Activated T-cell treated with anti-CD3 and anti-CD28 coated beads, Interleukin-2, amount 50 U/mL, for 4 hours (primary cell): ENCODE results near the gene TENT5C. TPM values are rescaled to one million over a fixed set of nuclear protein-coding genes. Genes with fewer than 3 reads are reported as not detected.

Source experiments
- ATAC-seq, 2 donors: fragments of 200-7000 bp; cut with Tn5 transposase; one replicate each; pipeline ENCODE4 v1.10.0; 2021
- DNase-seq: peaks from one replicate; pipeline ENCODE4 v3.0.0-alpha.2; 2020
- H3K27me3 Mint-ChIP-seq: one replicate; pipeline ENCODE4 v1.8.0; 2021; ENCODE audit warnings: low read depth, mixed read lengths
- H3K36me3 Mint-ChIP-seq: one replicate; pipeline ENCODE4 v1.8.0; 2022; ENCODE audit warnings: mixed read lengths; ENCODE audit not compliant: insufficient read depth
- H3K4me1 Mint-ChIP-seq: one replicate; pipeline ENCODE4 v1.8.0; 2021; ENCODE audit warnings: low read depth, mixed read lengths
- H3K4me3 Mint-ChIP-seq: one replicate; pipeline ENCODE4 v1.8.0; 2021; ENCODE audit warnings: mild to moderate bottlenecking, moderate library complexity, mixed read lengths
- H3K9me3 Mint-ChIP-seq: one replicate; pipeline ENCODE4 v1.8.0; 2021; ENCODE audit warnings: mixed read lengths
- total RNA-seq, 3 donors: library from RNA; stranded (reverse); gene quantifications; one replicate each; pipeline ENCODE4 v1.2.1, GENCODE V29; 2021

The TENT5C gene
- total RNA-seq, 3 donors from 2014 or later, result 3.6 to 5.8 (median 5.6) TPM

GRCh38 chr1:117566556-117566955, 39.3 kb upstream of the TENT5C start:
- no peak overlapping the region for H3K4me3 Mint-ChIP-seq
- ATAC-seq, result no peak
- no peak for DNase-seq
- H3K36me3 Mint-ChIP-seq, result no peaks in the 10 kb centered on the region
- peaks cover 4% of the 10 kb centered on the region for H3K27me3 Mint-ChIP-seq
- H3K4me1 Mint-ChIP-seq, result peaks cover 3% of the 10 kb centered on the region
- no peaks in the 10 kb centered on the region for H3K9me3 Mint-ChIP-seq

- Mint-ChIP-seq H3K27me3 (peaks cover 4% of the 10 kb centered on the region), H3K9me3 (no peaks in the 10 kb centered on the region), H3K4me1 (peaks cover 11% of the 10 kb centered on the region), H3K36me3 (no peaks in the 10 kb centered on the region), H3K4me3 (no peak overlapping the region)
- ATAC-seq (no peak), DNase-seq (no peak)
These were observed 38.4 kb upstream of the TENT5C start for GRCh38 chr1:117567435-117567834.

DNA sequence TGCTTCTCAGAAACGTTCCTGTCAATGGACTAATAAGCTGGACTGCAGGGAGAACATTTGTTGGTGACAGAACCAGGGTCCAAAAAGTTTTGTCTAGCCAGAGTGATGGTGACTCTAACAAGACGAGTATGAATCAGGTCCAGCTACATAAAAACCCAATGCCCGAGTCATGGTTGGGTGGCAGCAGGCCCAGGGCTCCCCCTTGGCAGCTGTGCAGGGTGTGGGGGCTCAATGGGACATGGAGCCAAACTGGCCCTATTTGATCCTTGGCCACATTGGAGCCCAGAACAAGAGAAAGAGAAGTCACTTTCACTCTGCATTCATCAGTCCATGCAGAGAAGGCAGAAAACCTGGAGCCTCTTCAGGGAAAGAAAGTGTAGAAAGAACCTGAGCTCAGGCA, 37.9 kb upstream of the TENT5C start:
- Mint-ChIP-seq H3K27me3 (peaks cover 4% of the 10 kb centered on the region), H3K4me1 (peaks cover 16% of the 10 kb centered on the region), H3K36me3 (no peaks in the 10 kb centered on the region), H3K9me3 (no peaks in the 10 kb centered on the region), H3K4me3 (no peak overlapping the region)
- ATAC-seq (no peak), DNase-seq (no peak)

- peaks cover 4% of the 10 kb centered on the region for H3K27me3 Mint-ChIP-seq
- no peaks in the 10 kb centered on the region for H3K9me3 Mint-ChIP-seq
- H3K4me1 Mint-ChIP-seq, result peaks cover 21% of the 10 kb centered on the region
- H3K4me3 Mint-ChIP-seq, result no peak overlapping the region
- H3K36me3 Mint-ChIP-seq, result no peaks in the 10 kb centered on the region
- DNase-seq (no peak), ATAC-seq (no peak)
These were observed 36.8 kb upstream of the TENT5C start for GRCh38 chr1:117568999-117569398.

DNA sequence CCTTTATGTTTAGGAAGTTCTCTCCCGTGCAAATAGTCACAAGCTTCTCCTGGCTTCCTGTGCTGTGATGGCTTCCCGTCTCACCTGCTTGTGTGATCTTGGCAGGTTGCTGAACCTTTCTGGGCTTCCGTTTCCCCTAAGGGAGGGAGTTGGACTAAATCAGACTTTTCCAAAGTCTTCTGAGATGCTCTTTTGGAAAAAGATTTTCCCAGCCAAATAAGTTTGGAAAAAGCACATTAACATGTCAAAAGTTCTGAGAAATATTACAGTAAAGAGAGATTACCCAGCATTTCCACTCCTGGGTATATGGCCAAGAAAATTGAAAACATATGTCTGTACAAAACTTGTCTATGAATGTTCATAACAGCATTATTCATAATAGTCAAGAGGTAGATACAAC, 36.0 kb upstream of the TENT5C start:
- ATAC-seq, result no peak
- H3K4me1 Mint-ChIP-seq, result peaks cover 24% of the 10 kb centered on the region
- no peaks in the 10 kb centered on the region for H3K9me3 Mint-ChIP-seq
- peaks cover 3% of the 10 kb centered on the region for H3K27me3 Mint-ChIP-seq
- no peak for DNase-seq
- no peak overlapping the region for H3K4me3 Mint-ChIP-seq
- no peaks in the 10 kb centered on the region for H3K36me3 Mint-ChIP-seq

DNA sequence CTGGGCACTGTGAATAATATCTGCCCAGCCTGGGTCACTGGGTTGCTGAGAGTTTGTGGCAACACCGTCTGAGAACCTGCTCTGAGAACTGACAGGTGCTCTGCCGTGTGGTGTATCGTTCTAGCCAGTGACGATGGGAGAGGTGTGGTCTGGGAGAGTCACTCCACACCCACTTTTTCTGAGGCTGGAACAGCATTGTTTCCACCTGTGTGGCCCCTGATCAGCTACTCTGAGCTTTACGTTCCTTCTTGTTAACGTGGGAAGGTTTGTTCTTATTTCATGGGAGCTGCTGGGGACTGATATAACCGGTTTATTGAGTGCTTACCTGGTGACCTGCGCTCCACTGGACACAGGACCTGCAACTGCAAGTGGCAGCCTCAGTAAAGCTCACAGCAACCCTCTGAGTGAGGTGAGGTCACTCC, 34.8 kb upstream of the TENT5C start:
- Mint-ChIP-seq H3K4me3 (no peak overlapping the region), H3K36me3 (no peaks in the 10 kb centered on the region), H3K4me1 (peaks cover 24% of the 10 kb centered on the region), H3K27me3 (no peaks in the 10 kb centered on the region), H3K9me3 (no peaks in the 10 kb centered on the region)
- DNase-seq (no peak), ATAC-seq (no peak)

DNA sequence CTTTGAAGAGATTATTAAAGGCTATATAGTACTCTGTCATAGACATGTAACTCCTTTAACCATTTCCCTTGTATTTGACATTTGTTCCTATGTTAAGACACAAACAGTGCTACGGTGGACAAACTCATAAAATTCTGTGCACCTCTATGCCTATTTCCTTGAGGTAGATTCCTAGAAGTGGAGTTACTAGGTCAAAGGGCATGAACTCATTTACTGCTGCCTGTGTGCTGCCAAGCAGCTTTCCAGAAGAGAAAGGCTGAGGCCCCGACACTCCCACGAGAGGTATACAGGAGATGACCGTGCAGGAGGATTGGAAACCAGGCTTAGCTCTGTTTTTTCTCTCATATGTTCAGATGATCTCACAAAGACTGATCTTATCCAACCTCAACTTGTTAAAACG, 34.4 kb upstream of the TENT5C start:
- no peak for ATAC-seq
- H3K4me3 Mint-ChIP-seq, result no peak overlapping the region

DNA sequence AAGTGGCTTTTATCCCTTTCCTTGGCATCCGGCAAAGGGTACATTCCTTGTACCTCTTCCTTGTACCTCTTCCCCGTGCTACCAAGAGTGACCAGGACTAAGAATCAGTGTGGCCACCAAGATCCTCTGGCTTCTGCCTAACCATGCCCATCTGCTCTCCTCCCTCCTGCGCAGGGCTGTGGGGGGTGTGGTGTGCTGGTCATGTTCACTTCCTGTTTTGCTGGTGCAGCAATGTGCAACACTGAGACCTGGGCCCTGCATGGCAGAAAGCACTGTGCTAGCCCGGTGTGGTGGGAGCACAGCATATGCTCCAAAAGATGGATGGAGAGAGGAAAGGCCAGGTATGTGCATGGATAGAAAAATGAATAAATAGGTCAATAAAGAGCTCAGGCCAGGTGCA, 33.3 kb upstream of the TENT5C start:
- ATAC-seq (peak; percentile 40 to 73), DNase-seq (peak; percentile 18)
- H3K4me1 Mint-ChIP-seq, result peaks cover 24% of the 10 kb centered on the region
- H3K4me3 Mint-ChIP-seq, result no peak overlapping the region
- no peaks in the 10 kb centered on the region for H3K27me3 Mint-ChIP-seq
- no peaks in the 10 kb centered on the region for H3K9me3 Mint-ChIP-seq
- H3K36me3 Mint-ChIP-seq, result no peaks in the 10 kb centered on the region

More for the DNA sequence above, 34.4 kb upstream of the TENT5C start:
- DNase-seq, result no peak
- no peaks in the 10 kb centered on the region for H3K27me3 Mint-ChIP-seq
- no peaks in the 10 kb centered on the region for H3K36me3 Mint-ChIP-seq
- no peaks in the 10 kb centered on the region for H3K9me3 Mint-ChIP-seq
- peaks cover 24% of the 10 kb centered on the region for H3K4me1 Mint-ChIP-seq

DNA sequence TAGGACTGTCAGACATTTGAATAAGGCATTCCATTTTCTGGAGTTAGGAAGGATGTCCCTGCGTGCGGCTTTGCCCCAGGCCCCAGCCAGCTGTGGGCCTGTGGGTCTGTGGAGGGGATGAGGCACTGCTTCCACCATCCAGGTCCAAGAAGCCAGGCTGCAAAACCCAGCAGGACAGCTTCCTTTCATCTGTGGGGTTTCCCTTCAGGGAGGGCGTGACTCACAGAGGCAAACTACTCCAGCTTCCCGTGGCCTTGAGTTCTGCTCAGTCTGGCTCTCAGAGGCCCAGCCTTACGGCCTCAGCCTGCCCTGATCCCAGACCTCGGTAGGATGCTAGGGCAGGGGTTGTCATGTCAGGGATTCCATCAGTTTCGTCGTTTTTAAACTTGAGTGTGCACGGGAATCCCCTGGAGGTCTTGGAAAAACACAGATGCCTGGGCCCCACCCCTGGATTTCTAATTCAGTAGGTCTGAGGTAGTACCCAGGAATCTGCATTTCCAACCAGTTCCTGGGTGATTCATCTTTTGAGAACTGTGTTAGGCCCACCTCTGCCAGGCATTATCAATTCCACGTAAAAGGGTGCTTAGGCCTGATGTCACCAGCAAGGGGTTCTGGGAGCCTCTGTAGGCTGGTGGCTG, 32.3 kb upstream of the TENT5C start:
- no peak for DNase-seq

DNA sequence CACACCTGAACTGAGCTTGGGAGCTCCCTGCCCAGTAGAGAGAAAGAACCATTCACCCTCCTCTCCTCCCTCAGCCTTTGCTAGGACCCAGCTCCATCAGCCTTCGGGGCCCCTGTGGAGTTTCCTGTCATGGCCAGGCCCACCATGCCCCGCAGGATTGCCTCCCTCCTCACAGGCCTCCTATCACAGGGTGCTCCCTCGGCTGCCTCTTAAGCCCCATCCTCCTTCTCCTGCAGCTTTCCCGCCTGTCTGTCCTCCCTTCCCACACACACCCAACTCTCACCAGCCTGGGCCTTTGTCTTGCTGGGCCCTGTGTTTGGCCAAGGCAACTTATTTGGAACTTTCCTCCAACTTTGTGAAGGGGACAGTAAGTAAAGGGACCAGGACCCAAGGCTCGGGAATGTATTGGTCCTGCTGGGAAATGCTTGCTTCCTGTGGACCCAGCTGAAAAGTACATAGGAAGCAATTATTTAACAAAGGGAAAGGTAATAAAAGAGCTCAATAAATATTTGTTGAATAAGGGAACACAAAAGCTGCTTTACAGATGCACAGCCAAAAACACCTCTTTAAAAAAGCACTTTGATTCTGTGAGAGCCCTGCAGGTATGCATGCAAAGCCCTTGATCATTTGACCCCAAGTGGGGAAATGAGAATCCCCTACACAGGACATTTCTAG, 31.6 kb upstream of the TENT5C start:
- H3K9me3 Mint-ChIP-seq, result no peaks in the 10 kb centered on the region
- peaks cover 24% of the 10 kb centered on the region for H3K4me1 Mint-ChIP-seq
- no peaks in the 10 kb centered on the region for H3K36me3 Mint-ChIP-seq
- no peak overlapping the region for H3K4me3 Mint-ChIP-seq
- ATAC-seq (no peak), DNase-seq (no peak)
- no peaks in the 10 kb centered on the region for H3K27me3 Mint-ChIP-seq

More for the DNA sequence above, 32.3 kb upstream of the TENT5C start:
- Mint-ChIP-seq H3K36me3 (no peaks in the 10 kb centered on the region), H3K9me3 (no peaks in the 10 kb centered on the region), H3K27me3 (no peaks in the 10 kb centered on the region), H3K4me1 (peaks cover 24% of the 10 kb centered on the region), H3K4me3 (no peak overlapping the region)
- peak in 1 of 2 donors; percentile 54 for ATAC-seq

DNA sequence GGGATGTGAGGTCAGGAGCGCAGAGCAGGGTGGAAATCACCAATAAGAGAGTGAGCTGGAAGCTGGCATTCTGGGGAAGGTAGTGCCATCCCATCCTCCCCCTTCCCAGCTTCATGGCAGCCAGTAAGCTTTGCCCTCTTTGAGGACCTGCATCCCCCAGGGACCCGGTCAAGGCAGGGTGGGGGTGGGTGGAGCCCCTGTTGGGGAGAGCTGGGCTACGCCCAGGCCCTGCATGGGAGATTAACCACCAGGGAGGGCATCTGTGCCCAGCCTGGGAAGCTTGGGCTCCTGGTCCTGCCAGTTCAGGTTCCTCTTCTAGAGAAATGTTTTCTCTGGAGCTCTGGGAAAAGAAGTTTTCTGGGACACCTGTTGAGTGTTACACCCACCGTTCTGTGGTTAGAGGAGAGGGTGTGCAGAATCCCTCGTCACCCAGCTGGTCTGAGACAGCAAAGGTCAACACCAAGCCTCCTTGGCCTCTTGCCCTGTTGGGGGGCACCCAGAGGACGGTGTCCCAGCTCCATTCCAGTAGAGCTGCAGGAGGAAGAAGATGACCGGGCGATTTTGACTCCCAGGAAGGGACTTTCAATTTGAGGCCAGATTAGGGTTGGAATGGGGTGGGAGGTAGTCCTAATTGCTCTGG, 30.1 kb upstream of the TENT5C start:
- ATAC-seq, result no peak
- H3K4me3 Mint-ChIP-seq, result no peak overlapping the region
- H3K27me3 Mint-ChIP-seq, result no peaks in the 10 kb centered on the region
- H3K36me3 Mint-ChIP-seq, result no peaks in the 10 kb centered on the region
- H3K4me1 Mint-ChIP-seq, result peaks cover 24% of the 10 kb centered on the region
- no peak for DNase-seq
- H3K9me3 Mint-ChIP-seq, result no peaks in the 10 kb centered on the region

DNA sequence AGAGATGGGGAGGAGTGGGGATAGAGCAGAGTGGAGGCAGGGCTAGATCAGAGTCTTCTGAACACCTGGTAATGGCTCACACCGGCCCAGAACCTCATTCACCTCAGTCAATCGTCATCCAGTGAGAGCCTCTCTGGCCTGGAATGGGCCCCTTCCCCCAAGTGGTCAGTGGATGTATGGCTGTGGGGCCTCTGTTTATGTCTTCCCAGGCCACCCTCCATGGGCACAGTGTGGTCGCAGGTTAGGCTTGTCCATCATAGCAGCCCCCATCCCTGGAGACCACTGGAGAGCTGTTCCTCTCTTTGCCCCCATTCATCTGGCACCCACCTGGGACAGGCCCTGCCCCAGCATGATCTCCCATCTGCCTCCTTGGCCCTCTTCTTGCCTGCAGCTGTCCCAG, 29.6 kb upstream of the TENT5C start:
- Mint-ChIP-seq H3K36me3 (no peaks in the 10 kb centered on the region), H3K4me3 (no peak overlapping the region), H3K27me3 (no peaks in the 10 kb centered on the region), H3K4me1 (peaks cover 23% of the 10 kb centered on the region), H3K9me3 (no peaks in the 10 kb centered on the region)
- ATAC-seq, result no peak
- DNase-seq, result no peak

- DNase-seq (no peak), ATAC-seq (no peak)
- H3K4me1 Mint-ChIP-seq, result peaks cover 14% of the 10 kb centered on the region
- H3K36me3 Mint-ChIP-seq, result no peaks in the 10 kb centered on the region
- no peak overlapping the region for H3K4me3 Mint-ChIP-seq
- H3K27me3 Mint-ChIP-seq, result no peaks in the 10 kb centered on the region
- no peaks in the 10 kb centered on the region for H3K9me3 Mint-ChIP-seq
These were observed 28.5 kb upstream of the TENT5C start for GRCh38 chr1:117577191-117577885.

DNA sequence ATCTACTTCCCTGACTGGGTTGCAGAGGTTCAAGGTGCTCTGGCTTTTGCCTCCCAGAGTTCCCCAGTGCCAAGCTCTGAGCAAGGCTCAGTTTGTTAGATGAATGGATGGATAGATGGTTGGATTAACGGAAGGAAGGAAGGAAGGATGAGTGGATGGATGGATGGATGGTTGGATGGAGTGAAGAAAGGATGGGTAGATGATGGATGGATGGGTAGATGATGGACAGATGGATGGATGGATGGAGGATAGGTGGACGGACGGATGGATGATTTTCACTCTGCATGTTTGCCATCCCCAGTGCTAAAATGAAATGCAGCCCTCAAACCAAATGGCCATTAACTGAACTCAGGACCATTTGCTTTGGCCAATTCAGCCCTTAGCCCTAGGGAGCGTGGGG, 27.4 kb upstream of the TENT5C start:
- H3K27me3 Mint-ChIP-seq, result no peaks in the 10 kb centered on the region
- peaks cover 5% of the 10 kb centered on the region for H3K4me1 Mint-ChIP-seq
- ATAC-seq (no peak), DNase-seq (no peak)
- no peak overlapping the region for H3K4me3 Mint-ChIP-seq
- H3K9me3 Mint-ChIP-seq, result no peaks in the 10 kb centered on the region
- H3K36me3 Mint-ChIP-seq, result no peaks in the 10 kb centered on the region
